HepG2 (cell line): ENCODE results near the gene YLPM1. TPM values are rescaled to one million over a fixed set of nuclear protein-coding genes. Genes with fewer than 3 reads are reported as not detected.

Experiments used
- ATAC-seq: fragments of 200-7000 bp; cut with Tn5 transposase; 3 replicates; pipeline ENCODE4 v1.9.1; 2020; ENCODE audit warnings: mild to moderate bottlenecking, moderate library complexity
- BruUV-seq: library from RNA; stranded (reverse); fragments of 400-500 nt; replicated peaks from 2 replicates; lab custom pipeline; 2021; lab: Mats Ljungman, UMichigan
- CTCF ChIA-PET: fragments of 300-600 bp; formaldehyde crosslinking; extraction: SDS; loops from one replicate; lab custom pipeline; 2021; ENCODE audit warnings: low total read pairs, inconsistent platforms, low intra/inter-chr PET ratio; lab: Yijun Ruan, JAX
- POLR2A ChIA-PET: fragments of 350-600 bp; sonication (Branson Sonifier 250); formaldehyde crosslinking; loops from one replicate; lab custom pipeline; 2020; ENCODE audit warnings: antibody characterized with exemption, inconsistent platforms; lab: Yijun Ruan, JAX
- DNase-seq: peaks from one replicate; pipeline ENCODE4 v3.0.0-alpha.2; 2015; ENCODE audit warnings: low spot score
- FAIRE-seq: peaks from 3 replicates; lab custom pipeline; 2011; peaks lifted over from hg19 to GRCh38; lab: Jason Lieb, UNC
- H2AFZ ChIP-seq: one replicate; pipeline ENCODE4 v1.6.1; 2011; ENCODE audit warnings: low read length, inconsistent platforms
- H3K27ac ChIP-seq: fragments of 300-600 bp; 3 replicates; pipeline ENCODE4 v1.8.0; 2011; ENCODE audit warnings: mixed run types, mild to moderate bottlenecking, mixed read lengths, low read length, inconsistent platforms; ENCODE audit not compliant: insufficient read depth; ENCODE audit errors: extremely low read length
- H3K27me3 ChIP-seq, 2 experiments: fragments of 200-600 bp in 1 of 2; 2 replicates in 1 of 2; 3 replicates in 1 of 2; pipeline versions ENCODE4 v1.6.0 to v1.8.0; 2011; ENCODE audit warnings: low read length in 2 of 2, mild to moderate bottlenecking in 2 of 2, moderate library complexity in 2 of 2, inconsistent platforms in 1 of 2; ENCODE audit not compliant: insufficient read depth in 2 of 2, control insufficient read depth in 1 of 2
- H3K36me3 ChIP-seq, 2 experiments: fragments of 200-600 bp in 1 of 2; replicated peaks in 1 of 2; 2 replicates in 1 of 2; 3 replicates in 1 of 2; pipeline versions ENCODE4 v1.5.1 to v1.8.0; 2011; ENCODE audit warnings: low read length in 2 of 2, inconsistent platforms in 1 of 2; ENCODE audit not compliant: insufficient read depth in 2 of 2, control insufficient read depth in 1 of 2
- H3K4me1 ChIP-seq: 2 replicates; pipeline ENCODE4 v1.5.1; 2012; ENCODE audit warnings: low read length, inconsistent platforms; ENCODE audit not compliant: insufficient read depth
- H3K4me2 ChIP-seq: 2 replicates; pipeline ENCODE4 v1.6.0; 2011; ENCODE audit warnings: low read depth, low read length, inconsistent platforms
- H3K4me3 ChIP-seq, 3 experiments: fragments of 200-600 bp in 1 of 3; sonication (generic), shearing (Covaris generic) in 1 of 3; replicated peaks in 1 of 3; 2 replicates each; pipeline ENCODE4 v1.5.1; 2011 to 2016; ENCODE audit warnings: low read length in 3 of 3, inconsistent platforms in 2 of 3, low read depth in 2 of 3, mild to moderate bottlenecking in 2 of 3, control low read depth in 1 of 3, mixed read lengths in 1 of 3; ENCODE audit not compliant: insufficient read depth in 1 of 3
- H3K79me2 ChIP-seq: one replicate; pipeline ENCODE4 v1.6.1; 2011; ENCODE audit warnings: low read length, inconsistent platforms; ENCODE audit not compliant: insufficient read depth
- H3K9ac ChIP-seq: 2 replicates; pipeline ENCODE4 v1.6.0; 2011; ENCODE audit warnings: mild to moderate bottlenecking, low read depth, low read length, inconsistent platforms; ENCODE audit not compliant: insufficient read depth
- H3K9me3 ChIP-seq: 2 replicates; pipeline ENCODE4 v1.5.1; 2012; ENCODE audit warnings: mild to moderate bottlenecking, low read length
- H4K20me1 ChIP-seq: 2 replicates; pipeline ENCODE4 v1.6.0; 2011; ENCODE audit warnings: inconsistent platforms, mild to moderate bottlenecking, low read length, moderate library complexity; ENCODE audit not compliant: insufficient read depth
- CC2D1A ChIP-seq: sonication (generic); formaldehyde crosslinking; IDR thresholded peaks from 2 replicates; pipeline ENCODE4 v1.8.1; 2023; ENCODE audit warnings: mild to moderate bottlenecking, missing genetic modification reagents
- ERF ChIP-seq: IDR thresholded peaks from 2 replicates; pipeline ENCODE4 v1.6.1; 2018; ENCODE audit warnings: missing biosample characterization, missing genetic modification reagents
- FOXC1 ChIP-seq: sonication (generic); formaldehyde crosslinking; IDR thresholded peaks from 2 replicates; pipeline ENCODE4 v1.8.0; 2022; ENCODE audit warnings: mild to moderate bottlenecking, missing genetic modification reagents, borderline replicate concordance
- GLMP ChIP-seq: sonication (generic); formaldehyde crosslinking; IDR thresholded peaks from 2 replicates; pipeline ENCODE4 v1.9.0; 2021; ENCODE audit warnings: missing genetic modification reagents, mild to moderate bottlenecking, borderline replicate concordance
- SMARCE1 ChIP-seq: fragments of 450-650 bp; IDR thresholded peaks from 2 replicates; pipeline ENCODE4 v1.6.1; 2017; ENCODE audit warnings: borderline replicate concordance
- SOX5 ChIP-seq: IDR thresholded peaks from 2 replicates; pipeline ENCODE4 v1.6.1; 2016; ENCODE audit warnings: borderline replicate concordance
- SRSF9 ChIP-seq: fragments of 200-400 bp; formaldehyde crosslinking; IDR thresholded peaks from 2 replicates; pipeline ENCODE4 v1.6.1; 2018; ENCODE audit warnings: borderline replicate concordance, mild to moderate bottlenecking, low read depth, low read length; ENCODE audit not compliant: insufficient read depth, poor library complexity, severe bottlenecking
- SUZ12 ChIP-seq: fragments of 150-350 bp; IDR thresholded peaks from 2 replicates; pipeline ENCODE4 v1.6.1; 2014; ENCODE audit warnings: low read depth, low read length
- TFDP1 ChIP-seq: IDR thresholded peaks from 2 replicates; pipeline ENCODE4 v1.6.1; 2016; ENCODE audit warnings: missing compliant biosample characterization, missing genetic modification reagents, borderline replicate concordance
- TFDP2 ChIP-seq: sonication (generic); formaldehyde crosslinking; IDR thresholded peaks from 2 replicates; pipeline ENCODE4 v1.4.0; 2020; ENCODE audit warnings: missing genetic modification reagents
- ZBTB37 ChIP-seq: sonication (generic); formaldehyde crosslinking; IDR thresholded peaks from 2 replicates; pipeline ENCODE4 v1.4.0; 2020; ENCODE audit warnings: mild to moderate bottlenecking, missing genetic modification reagents
- ZFP37 ChIP-seq: sonication (generic); formaldehyde crosslinking; IDR thresholded peaks from 2 replicates; pipeline ENCODE4 v1.4.0; 2020; ENCODE audit warnings: missing genetic modification reagents, borderline replicate concordance
- ZNF607 ChIP-seq: sonication (generic); formaldehyde crosslinking; IDR thresholded peaks from 2 replicates; pipeline ENCODE4 v1.5.1; 2020; ENCODE audit warnings: missing genetic modification reagents, mild to moderate bottlenecking, borderline replicate concordance
- ZNF619 ChIP-seq: sonication (generic); formaldehyde crosslinking; IDR thresholded peaks from 2 replicates; pipeline ENCODE4 v1.4.0; 2020; ENCODE audit warnings: mild to moderate bottlenecking, missing genetic modification reagents
- ZNF670 ChIP-seq: sonication (generic); formaldehyde crosslinking; IDR thresholded peaks from 2 replicates; pipeline ENCODE4 v1.8.0; 2022; ENCODE audit warnings: mild to moderate bottlenecking, missing genetic modification reagents, borderline replicate concordance
- ZNF7 ChIP-seq: IDR thresholded peaks from 2 replicates; pipeline ENCODE4 v1.6.1; 2016; ENCODE audit warnings: missing biosample characterization, missing genetic modification reagents
- in situ Hi-C: cut with HindIII; loops from 2 replicates; pipeline ENCODE4 v1.10.0; 2017; ENCODE audit warnings: low pct_unique_long_range_greater_than_20kb; ENCODE audit not compliant: extremely low pct_ligation_motif_present
- intact Hi-C: fragments of 100-400 bp; cut with micrococcal nuclease; formaldehyde crosslinking; loops from one replicate; pipeline ENCODE4 v1.10.0; 2022; ENCODE audit not compliant: unreplicated experiment
- polyA plus RNA-seq, 8 experiments: library from polyadenylated mRNA; depleted of rRNA in 3 of 8; stranded (reverse) in 7 of 8; unstranded in 1 of 8; fragments of >200 nt; fragmentation: Illumina TruSeq in 4 of 8; extraction: Trizol in 4 of 8; gene quantifications; 2 replicates each; pipeline versions ENCODE4 v1.2.1 to v1.2.3, GENCODE V29; 2011 to 2016; ENCODE audit warnings: low read depth in 4 of 8, missing spikeins in 1 of 8, mixed read lengths in 1 of 8; ENCODE audit not compliant: insufficient read depth in 1 of 8
- total RNA-seq, 5 experiments: library from RNA; depleted of rRNA; stranded (reverse); fragments of >200 nt; fragmentation: Illumina TruSeq; extraction: Trizol; gene quantifications; 2 replicates each; pipeline ENCODE4 v1.2.3, GENCODE V29; 2016; ENCODE audit warnings: low read depth in 1 of 5

The YLPM1 gene
- total and polyA plus RNA-seq, 2 of the 13 experiments (the other 11 are each of a cell fraction or from before 2014, with no cell fraction given) = 6.7 to 21.9 TPM

- ATAC-seq = no peak
- Histone ChIP-seq H3K4me3 (no peak overlapping the region), H3K27me3 (no peaks in the 10 kb centered on the region)
- intact Hi-C loops = loop anchor here (5.0 kb wide), 1 partner anchor 297 kb away; no protein-coding TSS in a partner anchor
- TF ChIP-seq FOXC1 (CRISPR knock-in tag) (no peak), ZFP37 (CRISPR knock-in tag) (no peak), TFDP1 (no peak), SUZ12 (no peak), ZNF7 (CRISPR knock-in tag) (no peak), SRSF9 (no peak), CC2D1A (CRISPR knock-in tag) (no peak), ZNF607 (CRISPR knock-in tag) (no peak), ZNF670 (CRISPR knock-in tag) (no peak), TFDP2 (no peak), ZBTB37 (CRISPR knock-in tag) (no peak), ZNF619 (CRISPR knock-in tag) (no peak), GLMP (CRISPR knock-in tag) (no peak), ERF (CRISPR knock-in tag) (no peak), SOX5 (no peak), SMARCE1 (no peak)
- TF ChIP-seq, all 625 proteins: peak for 0
- FAIRE-seq = no peak
- Histone ChIP-seq H3K4me2 (no peak overlapping the region), H3K9ac (no peak overlapping the region), H3K27ac (no peak overlapping the region), H3K4me1 (no peaks in the 10 kb centered on the region), H3K36me3 (peaks cover 19 to 62% of the 10 kb centered on the region in 2 experiments), H4K20me1 (peaks cover 2% of the 10 kb centered on the region; the same call in 1 of the 2 replicates), H2AFZ (no peak overlapping the region), H3K9me3 (no peaks in the 10 kb centered on the region), H3K79me2 (no peaks in the 10 kb centered on the region)
- no peak for DNase-seq
- in situ Hi-C loops = loop anchor here (25.0 kb wide), 1 partner anchor 187 kb away; the partner anchor contains the start of gene LTBP2
- no TSS peak for BruUV-seq
- POLR2A ChIA-PET = no interaction called here
- CTCF ChIA-PET = interaction anchor here (1.0 kb wide), 1 partner anchor 191 kb away, joined by 4 read pairs; no protein-coding TSS in a partner anchor
These were observed 36.6 kb downstream of the YLPM1 start for GRCh38 chr14:74799765-74800164.
